ENCODE data around the gene CLEC1A.

CLEC1A gene

DNA sequence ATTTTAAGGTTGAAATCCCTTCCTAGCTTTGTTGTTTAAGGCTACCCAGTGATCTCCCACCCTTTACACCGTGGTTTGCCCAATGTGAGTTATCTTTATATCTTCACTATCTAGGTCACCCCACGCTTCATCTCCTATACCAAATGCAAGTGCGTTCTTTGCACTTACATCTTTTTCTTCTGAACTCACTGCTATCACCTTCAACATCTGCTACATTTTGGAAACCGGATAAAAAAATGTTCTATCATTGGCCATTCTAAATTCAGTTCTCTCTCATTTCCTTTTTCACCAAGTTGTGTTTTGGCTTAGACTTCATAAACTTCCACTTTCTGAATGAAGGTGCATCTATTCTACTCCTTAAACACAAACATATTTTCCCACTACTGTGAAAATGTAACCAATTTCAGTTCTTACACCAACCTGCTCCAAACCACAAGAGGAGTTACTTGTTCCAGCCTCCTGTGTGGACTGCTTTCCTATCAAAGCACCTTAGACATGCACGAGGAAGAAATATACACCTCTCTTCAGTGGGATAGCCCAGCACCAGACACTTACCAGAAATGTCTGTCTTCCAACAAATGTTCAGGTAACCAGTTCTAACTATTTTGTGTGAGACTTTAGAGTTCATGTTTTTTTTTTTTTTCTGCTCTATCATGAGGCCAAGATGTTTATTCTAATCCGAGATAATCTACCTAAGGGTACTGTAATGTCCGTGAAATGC is 46.4 kb downstream of the CLEC1A start:
- TF ChIP-seq, protein P1, sequence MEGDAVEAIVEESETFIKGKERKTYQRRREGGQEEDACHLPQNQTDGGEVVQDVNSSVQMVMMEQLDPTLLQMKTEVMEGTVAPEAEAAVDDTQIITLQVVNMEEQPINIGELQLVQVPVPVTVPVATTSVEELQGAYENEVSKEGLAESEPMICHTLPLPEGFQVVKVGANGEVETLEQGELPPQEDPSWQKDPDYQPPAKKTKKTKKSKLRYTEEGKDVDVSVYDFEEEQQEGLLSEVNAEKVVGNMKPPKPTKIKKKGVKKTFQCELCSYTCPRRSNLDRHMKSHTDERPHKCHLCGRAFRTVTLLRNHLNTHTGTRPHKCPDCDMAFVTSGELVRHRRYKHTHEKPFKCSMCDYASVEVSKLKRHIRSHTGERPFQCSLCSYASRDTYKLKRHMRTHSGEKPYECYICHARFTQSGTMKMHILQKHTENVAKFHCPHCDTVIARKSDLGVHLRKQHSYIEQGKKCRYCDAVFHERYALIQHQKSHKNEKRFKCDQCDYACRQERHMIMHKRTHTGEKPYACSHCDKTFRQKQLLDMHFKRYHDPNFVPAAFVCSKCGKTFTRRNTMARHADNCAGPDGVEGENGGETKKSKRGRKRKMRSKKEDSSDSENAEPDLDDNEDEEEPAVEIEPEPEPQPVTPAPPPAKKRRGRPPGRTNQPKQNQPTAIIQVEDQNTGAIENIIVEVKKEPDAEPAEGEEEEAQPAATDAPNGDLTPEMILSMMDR (conservative IDR thresholded peaks at IDR 0.05): no peak
- H3K27ac ChIP-seq: no peak overlapping the region

DNA sequence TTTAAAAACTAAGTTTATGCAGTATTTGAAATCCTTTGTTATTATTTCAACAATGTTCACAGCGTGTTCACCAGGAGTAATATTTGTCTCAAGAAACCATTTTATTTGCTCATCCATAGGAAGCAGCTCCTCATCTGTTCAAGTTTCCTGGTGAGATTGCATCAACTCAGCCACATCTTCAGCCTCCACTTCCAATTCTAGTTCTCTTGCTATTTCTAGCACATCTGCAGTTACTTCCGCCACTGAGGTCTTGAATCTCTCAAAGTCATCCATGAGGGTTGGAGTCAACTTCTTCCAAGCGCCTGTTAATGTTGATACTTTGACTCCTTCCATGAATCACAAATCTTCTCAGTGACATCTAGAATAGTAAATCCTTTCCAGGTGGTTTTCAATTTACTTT is 50.3 kb downstream of the CLEC1A start:
- no peak overlapping the region for H3K27ac ChIP-seq
- TF ChIP-seq, protein P1 (conservative IDR thresholded peaks at IDR 0.05): no peak

DNA sequence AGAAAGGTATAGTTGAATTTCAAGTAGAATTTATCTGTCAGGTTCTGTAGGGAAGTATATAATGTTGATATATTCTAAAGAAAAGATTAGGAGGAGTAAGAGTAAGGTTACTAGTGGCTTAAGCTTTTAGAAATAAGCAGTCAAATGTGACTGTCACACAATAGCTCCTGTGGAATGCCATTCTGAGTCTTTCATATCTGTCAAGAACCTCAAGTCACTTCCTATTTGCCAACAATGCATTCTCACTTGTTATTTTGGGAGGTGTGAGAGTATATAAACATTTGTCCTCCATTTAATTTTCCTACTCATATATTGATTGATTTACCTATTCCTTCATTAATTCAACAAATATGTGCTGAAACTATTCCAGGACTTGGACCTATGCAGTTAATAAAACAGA is 56.6 kb downstream of the CLEC1A start:
- no peak overlapping the region for H3K27ac ChIP-seq
- TF ChIP-seq, protein P1 (conservative IDR thresholded peaks at IDR 0.05): no peak

DNA sequence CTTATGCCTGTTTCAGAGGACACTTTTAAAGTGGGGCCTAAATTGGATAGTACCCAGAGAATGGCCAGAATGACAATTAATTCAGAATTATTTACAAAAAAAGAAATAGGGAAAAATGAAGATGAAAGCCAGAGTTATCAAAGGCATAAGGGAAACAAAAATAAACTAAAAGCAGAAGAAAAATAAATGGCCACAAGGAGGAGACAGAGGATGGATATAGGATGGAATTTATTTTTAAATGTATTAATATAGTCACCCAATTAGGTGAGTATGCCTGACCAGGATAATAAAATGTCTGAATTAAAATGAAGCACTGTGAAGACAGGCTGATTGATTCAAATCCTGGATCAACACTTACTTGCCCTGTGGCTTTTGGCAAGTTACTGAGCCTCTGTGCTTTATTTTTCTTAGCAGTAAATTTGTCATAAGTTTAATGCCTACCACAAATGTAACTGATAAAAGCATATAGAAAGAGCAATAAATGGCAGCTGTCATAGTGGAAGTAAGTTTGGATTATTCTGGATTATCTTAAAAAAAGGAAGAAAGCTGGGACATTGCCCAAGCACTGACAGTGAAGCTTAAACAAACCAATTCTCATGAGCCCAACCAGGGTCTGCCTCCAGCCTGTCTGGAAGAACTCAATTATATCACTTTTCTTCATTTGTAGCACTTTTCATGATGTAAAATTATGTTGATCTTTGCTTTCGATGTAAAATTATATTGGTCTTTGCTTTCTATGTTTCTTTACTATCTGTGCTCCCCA is 64.8 kb downstream of the CLEC1A start:
- no peak overlapping the region for H3K27ac ChIP-seq
- TF ChIP-seq, protein P1 (conservative IDR thresholded peaks at IDR 0.05): peak; percentile 82

DNA sequence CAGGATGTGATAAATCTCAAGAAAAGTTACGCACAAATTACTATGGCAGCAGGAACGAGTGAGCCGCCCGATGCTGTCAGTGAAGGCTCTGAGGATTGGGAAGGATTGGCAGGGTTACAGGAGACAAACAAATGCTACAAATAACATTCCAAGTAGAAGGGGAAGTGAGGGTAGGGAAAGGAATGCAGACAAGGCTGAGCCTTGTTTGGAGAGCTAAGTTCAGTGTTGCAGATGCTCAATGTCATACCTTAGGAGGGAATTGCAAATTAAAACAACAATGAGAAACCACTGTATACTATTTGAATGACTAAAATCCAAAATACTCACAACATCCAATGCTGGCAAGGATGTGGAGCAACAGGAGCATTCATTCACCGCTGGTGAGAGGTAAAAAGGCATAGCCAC is 67.0 kb downstream of the CLEC1A start:
- TF ChIP-seq, protein P1 (conservative IDR thresholded peaks at IDR 0.05): no peak
- no peak overlapping the region for H3K27ac ChIP-seq

DNA sequence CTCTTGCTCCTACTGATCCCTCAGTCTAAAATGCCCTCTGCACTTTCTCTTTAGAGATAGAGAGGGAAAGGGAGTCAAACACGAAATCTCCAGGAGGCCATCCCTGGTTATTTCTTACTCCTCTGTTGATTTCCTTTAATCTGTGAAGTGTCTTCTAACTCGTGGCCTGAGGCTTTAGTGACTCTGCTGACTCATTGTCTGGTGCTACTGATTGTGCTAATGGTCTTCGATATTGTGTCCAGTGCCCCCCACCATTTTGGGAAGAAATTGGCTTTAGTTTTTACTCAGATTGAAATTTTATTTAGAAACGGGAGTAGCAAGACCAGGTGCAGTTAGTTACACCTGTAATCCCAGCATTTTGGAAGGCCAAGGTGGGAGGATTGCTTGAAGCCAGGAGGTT is 67.5 kb downstream of the CLEC1A start:
- no peak overlapping the region for H3K27ac ChIP-seq
- TF ChIP-seq, protein P1 (conservative IDR thresholded peaks at IDR 0.05): no peak

DNA sequence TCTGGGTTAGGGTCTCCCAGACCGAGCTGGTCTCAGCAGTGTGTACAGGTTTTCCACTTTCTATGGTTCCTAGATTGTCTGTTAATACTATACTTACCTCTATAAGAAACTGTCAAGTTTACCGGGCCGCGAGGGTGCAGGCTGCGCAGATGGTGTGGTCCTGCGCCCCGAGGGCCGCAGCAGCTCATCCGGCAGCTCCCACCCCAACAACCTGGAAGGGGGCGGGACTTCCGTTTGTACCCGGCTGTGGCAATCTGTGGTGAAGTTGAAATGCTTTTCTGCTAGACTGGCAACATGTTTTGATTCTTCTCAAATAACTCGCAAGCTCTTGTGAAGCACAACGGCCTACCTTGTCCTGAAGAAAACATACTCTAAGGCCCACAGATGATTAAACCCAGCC is 68.3 kb downstream of the CLEC1A start, which contains the start of gene CLEC9A:
TSS of gene CLEC9A (plus strand) at position 237 of the 400 bp plus-strand sequence. CDS start 22,006 bp downstream, outside the sequence.
- TF ChIP-seq, protein P1 (conservative IDR thresholded peaks at IDR 0.05): no peak
- H3K27ac ChIP-seq: no peak within 1 kb of the TSS

Measured in VCaP (cell line).